GM12801 (cell line): ENCODE data around the gene KCTD10.

ENCODE experiments used
- CTCF ChIP-seq: IDR thresholded peaks from one replicate; pipeline ENCODE4 v1.5.1; 2011; ENCODE audit warnings: control low read depth; ENCODE audit not compliant: insufficient read length; ENCODE audit errors: extremely low read depth

The KCTD10 gene

GRCh38 chr12:109469517-109469916 lies 7.6 kb downstream of the KCTD10 start:
- no peak for TF ChIP-seq CTCF

- no peak for TF ChIP-seq CTCF
Observed at GRCh38 chr12:109467978-109468676, 9.0 kb downstream of the KCTD10 start.

GRCh38 chr12:109466821-109467220 lies 10.3 kb downstream of the KCTD10 start:
- TF ChIP-seq CTCF = no peak

GRCh38 chr12:109466305-109466704 lies 10.8 kb downstream of the KCTD10 start:
- TF ChIP-seq CTCF = no peak

- no peak for TF ChIP-seq CTCF
Observed at GRCh38 chr12:109464642-109465351, 12.3 kb downstream of the KCTD10 start.

- no peak for TF ChIP-seq CTCF
Observed at GRCh38 chr12:109463756-109464155, 13.3 kb downstream of the KCTD10 start.

- no peak for TF ChIP-seq CTCF
Observed at GRCh38 chr12:109462868-109463692, 14.0 kb downstream of the KCTD10 start.
